ENCODE data around the gene ANGEL1. TPM values are rescaled to one million over a fixed set of nuclear protein-coding genes. Genes with fewer than 3 reads are reported as not detected.

Gene ANGEL1
- total RNA-seq, 1 experiment from 2014 or later, result 31.7 TPM

DNA sequence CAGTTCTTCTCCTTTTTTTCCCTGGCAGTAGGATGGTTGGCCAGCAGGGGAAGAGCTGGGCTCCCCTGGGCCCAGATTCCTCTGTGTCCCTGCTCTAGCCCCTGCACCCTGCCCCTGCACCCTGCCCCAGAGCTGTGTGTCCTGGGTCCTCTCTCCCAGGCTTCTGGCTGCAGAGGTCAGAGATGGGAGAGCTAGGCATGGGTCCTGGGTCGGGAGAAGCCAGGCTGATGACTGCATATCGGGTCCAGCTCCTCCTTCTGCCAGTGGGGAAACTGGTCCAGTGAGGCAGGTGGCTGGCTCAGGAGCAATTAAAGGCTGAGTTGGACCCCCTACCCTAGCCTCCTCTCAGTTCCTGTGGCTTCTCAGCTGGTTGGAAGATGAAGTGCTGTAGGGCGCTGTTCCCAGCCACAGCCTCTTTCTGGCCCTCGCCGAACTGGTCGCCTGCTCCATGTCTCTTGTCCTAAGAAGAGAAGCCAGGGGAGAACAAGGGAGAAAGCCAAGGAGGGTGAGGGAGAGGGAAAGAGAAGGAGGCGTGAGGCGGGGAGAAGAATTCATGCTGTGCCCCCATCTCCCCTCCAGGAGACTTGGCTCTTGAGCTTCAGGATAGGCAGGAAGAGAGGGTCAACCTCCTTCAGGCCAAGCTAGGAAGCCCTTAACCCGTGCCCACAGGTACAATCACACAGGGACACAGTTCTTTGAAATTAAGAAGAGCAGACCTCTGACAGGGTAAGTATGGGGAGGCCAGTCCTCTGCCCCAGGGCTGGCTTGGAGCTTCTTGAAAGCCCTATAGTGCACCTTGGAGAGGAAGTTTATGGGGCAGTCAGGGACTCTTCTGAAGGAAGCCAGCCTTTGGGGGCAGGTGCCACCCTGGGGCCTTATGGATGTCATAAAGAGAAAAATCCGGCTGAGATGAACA is 41.9 kb downstream of the ANGEL1 start:
- CTCF ChIA-PET, result interaction anchor here (0.5 to 1.1 kb wide), 4 partner anchors 14 to 1894 kb away, joined by 3 to 12 read pairs (median 4); no protein-coding TSS in a partner anchor
- DNase-seq, result no peak
- no TSS peak for BruUV-seq (replicated peaks)

DNA sequence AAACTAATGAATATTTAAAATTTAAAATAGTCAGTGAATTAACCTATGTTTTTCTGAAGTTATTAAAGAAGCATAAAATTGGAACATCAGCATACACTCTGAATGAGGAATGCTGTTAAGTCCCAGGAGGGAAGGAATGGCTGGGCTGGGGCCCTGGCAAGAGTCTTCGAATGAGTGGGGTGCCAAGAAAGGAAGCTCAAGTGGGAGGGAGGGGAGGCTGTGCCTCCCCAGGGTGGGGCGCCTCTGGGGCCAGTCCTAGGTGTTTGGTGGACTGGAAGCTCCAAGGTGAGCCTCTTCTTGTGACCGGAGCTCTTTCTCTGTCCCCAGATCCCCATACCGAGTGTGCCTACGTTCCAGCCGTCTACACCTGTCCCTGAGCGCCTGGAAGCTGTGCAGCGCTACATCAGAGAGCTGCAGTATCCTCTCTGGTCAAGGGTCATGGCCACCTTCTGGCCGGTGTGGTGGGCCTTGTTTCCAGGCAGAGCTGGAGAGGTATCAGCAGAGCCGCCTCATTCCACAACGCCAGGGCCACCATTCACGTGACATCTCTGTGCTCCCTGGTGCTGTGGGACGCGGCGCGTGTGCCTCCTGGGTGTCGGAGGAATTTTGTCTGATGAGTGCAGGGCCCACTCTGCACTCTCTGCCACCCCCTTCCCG is 42.9 kb downstream of the ANGEL1 start:
- Histone ChIP-seq H3K9me3 (ENCODE audit: insufficient read depth, low read depth) (no peaks in the 10 kb centered on the region), H3K4me1 (replicated peaks; ENCODE audit: insufficient read depth) (peaks cover 17% of the 10 kb centered on the region), H3K4me3 (no peak overlapping the region), H3K79me2 (ENCODE audit: low read depth) (no peaks in the 10 kb centered on the region), H3K27ac (no peak overlapping the region), H2AFZ (no peak overlapping the region), H3K36me3 (ENCODE audit: low read depth) (no peaks in the 10 kb centered on the region), H3K9me2 (ENCODE audit: insufficient read depth) (no peaks in the 10 kb centered on the region), H3K4me2 (no peak overlapping the region), H3F3A (ENCODE audit: insufficient read depth, low read depth) (no peaks in the 10 kb centered on the region), H3K27me3 (ENCODE audit: insufficient read depth, low read depth) (peaks cover 73% of the 10 kb centered on the region), H4K20me1 (ENCODE audit: insufficient read depth) (no peaks in the 10 kb centered on the region)
- no peak for TF ChIP-seq EZH2 (IDR thresholded peaks at IDR 0.05; ENCODE audit: low read depth)
- TF ChIP-seq, protein P1, sequence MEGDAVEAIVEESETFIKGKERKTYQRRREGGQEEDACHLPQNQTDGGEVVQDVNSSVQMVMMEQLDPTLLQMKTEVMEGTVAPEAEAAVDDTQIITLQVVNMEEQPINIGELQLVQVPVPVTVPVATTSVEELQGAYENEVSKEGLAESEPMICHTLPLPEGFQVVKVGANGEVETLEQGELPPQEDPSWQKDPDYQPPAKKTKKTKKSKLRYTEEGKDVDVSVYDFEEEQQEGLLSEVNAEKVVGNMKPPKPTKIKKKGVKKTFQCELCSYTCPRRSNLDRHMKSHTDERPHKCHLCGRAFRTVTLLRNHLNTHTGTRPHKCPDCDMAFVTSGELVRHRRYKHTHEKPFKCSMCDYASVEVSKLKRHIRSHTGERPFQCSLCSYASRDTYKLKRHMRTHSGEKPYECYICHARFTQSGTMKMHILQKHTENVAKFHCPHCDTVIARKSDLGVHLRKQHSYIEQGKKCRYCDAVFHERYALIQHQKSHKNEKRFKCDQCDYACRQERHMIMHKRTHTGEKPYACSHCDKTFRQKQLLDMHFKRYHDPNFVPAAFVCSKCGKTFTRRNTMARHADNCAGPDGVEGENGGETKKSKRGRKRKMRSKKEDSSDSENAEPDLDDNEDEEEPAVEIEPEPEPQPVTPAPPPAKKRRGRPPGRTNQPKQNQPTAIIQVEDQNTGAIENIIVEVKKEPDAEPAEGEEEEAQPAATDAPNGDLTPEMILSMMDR (conservative IDR thresholded peaks at IDR 0.05), result no peak
- intact Hi-C loops (cut with micrococcal nuclease; ENCODE audit: unreplicated experiment), result loop anchor here (5.0 kb wide), 1 partner anchor 1213 kb away; no protein-coding TSS in a partner anchor
- no peak for DNase-seq
- CTCF ChIA-PET, result interaction anchor here (1.1 kb wide), 1 partner anchor 15 kb away, joined by 3 read pairs; no protein-coding TSS in a partner anchor
- POLR2A ChIA-PET (ENCODE audit: unreplicated experiment), result interaction anchor here (0.6 kb wide), 1 partner anchor 155 kb away, joined by 4 read pairs; no protein-coding TSS in a partner anchor
- BruUV-seq (replicated peaks), result no TSS peak

More for the DNA sequence above, 41.9 kb downstream of the ANGEL1 start:
- Histone ChIP-seq H3K9me3 (ENCODE audit: insufficient read depth, low read depth) (no peaks in the 10 kb centered on the region), H4K20me1 (ENCODE audit: insufficient read depth) (no peaks in the 10 kb centered on the region), H2AFZ (no peak overlapping the region), H3K79me2 (ENCODE audit: low read depth) (no peaks in the 10 kb centered on the region), H3K4me3 (no peak overlapping the region), H3K36me3 (ENCODE audit: low read depth) (no peaks in the 10 kb centered on the region), H3K4me1 (replicated peaks; ENCODE audit: insufficient read depth) (peaks cover 17% of the 10 kb centered on the region), H3K27ac (no peak overlapping the region), H3K4me2 (no peak overlapping the region), H3K9me2 (ENCODE audit: insufficient read depth) (no peaks in the 10 kb centered on the region), H3K27me3 (ENCODE audit: insufficient read depth, low read depth) (peaks cover 63% of the 10 kb centered on the region), H3F3A (ENCODE audit: insufficient read depth, low read depth) (no peaks in the 10 kb centered on the region)
- TF ChIP-seq, protein P1 (conservative IDR thresholded peaks at IDR 0.05), result no peak; the same call in 1 of the 2 replicates
- no peak for TF ChIP-seq EZH2 (IDR thresholded peaks at IDR 0.05; ENCODE audit: low read depth)
- POLR2A ChIA-PET (ENCODE audit: unreplicated experiment), result interaction anchor here (0.6 kb wide), 1 partner anchor 188 kb away, joined by 3 read pairs; no protein-coding TSS in a partner anchor
- intact Hi-C loops (cut with micrococcal nuclease; ENCODE audit: unreplicated experiment), result no loop called here

DNA sequence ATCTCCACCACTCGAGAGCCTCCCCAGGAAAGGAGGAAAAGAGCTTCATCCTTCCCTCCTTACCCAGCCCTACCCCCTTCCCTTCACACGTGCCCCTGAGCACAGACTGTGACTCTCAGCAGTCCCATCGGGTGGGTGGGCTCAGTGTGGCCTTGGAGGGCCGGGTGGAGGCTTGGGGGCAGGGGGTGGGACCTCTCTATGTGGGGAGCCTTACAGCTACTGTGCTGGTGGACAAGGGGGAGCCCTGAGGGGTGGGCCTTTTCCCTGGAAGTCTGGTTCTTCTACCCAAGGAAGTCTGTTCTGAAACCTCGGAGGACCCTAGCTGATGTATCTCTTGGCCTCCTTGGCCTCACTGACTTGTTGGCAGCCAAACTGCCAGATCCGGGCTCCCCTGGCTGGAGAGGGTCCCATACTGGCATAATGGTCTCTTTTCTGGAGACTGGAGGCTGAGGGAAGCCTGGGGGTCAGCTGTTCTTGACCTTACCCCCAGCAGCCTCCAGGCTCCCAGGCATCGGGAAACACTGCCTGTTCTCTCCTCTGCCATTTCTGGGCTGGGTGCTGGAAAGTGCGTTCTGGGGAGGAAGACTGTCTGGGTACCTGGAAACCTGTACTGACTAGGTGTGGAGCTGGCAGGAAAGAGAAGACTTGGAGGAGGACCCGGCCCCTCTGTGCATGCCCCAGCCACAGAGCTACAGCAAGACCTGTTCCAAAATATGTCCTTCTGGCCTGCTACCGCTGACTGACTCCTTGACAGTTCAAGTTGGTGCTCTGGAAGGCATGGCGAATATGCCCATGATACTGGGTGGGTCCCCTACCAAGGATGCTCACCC is 43.8 kb downstream of the ANGEL1 start:
- BruUV-seq (replicated peaks), result no TSS peak
- Histone ChIP-seq H3K36me3 (ENCODE audit: low read depth) (no peaks in the 10 kb centered on the region), H3K9me2 (ENCODE audit: insufficient read depth) (no peaks in the 10 kb centered on the region), H3K79me2 (ENCODE audit: low read depth) (no peaks in the 10 kb centered on the region), H3F3A (ENCODE audit: insufficient read depth, low read depth) (no peaks in the 10 kb centered on the region), H3K27ac (no peak overlapping the region), H4K20me1 (ENCODE audit: insufficient read depth) (no peaks in the 10 kb centered on the region), H3K9me3 (ENCODE audit: insufficient read depth, low read depth) (no peaks in the 10 kb centered on the region), H3K4me3 (no peak overlapping the region), H3K4me2 (no peak overlapping the region), H3K27me3 (ENCODE audit: insufficient read depth, low read depth) (peaks cover 82% of the 10 kb centered on the region), H2AFZ (no peak overlapping the region), H3K4me1 (replicated peaks; ENCODE audit: insufficient read depth) (peaks cover 14% of the 10 kb centered on the region)
- TF ChIP-seq, protein P1 (conservative IDR thresholded peaks at IDR 0.05), result no peak
- no peak for TF ChIP-seq EZH2 (IDR thresholded peaks at IDR 0.05; ENCODE audit: low read depth)
- ChIA-PET POLR2A (ENCODE audit: unreplicated experiment) (interaction anchor here (0.6 kb wide), 1 partner anchor 156 kb away, joined by 4 read pairs; no protein-coding TSS in a partner anchor), CTCF (no interaction called here)
- intact Hi-C loops (cut with micrococcal nuclease; ENCODE audit: unreplicated experiment), result loop anchor here (5.0 kb wide), 1 partner anchor 1213 kb away; no protein-coding TSS in a partner anchor
- DNase-seq, result no peak
